NT2/D1 (cell line): Measurements from ENCODE around the gene DNM3.

Source experiments
- DNase-seq: peaks from one replicate; pipeline ENCODE4 v3.0.0-alpha.2; 2011; ENCODE audit warnings: low read depth, low spot score
- H3K27me3 ChIP-seq: 2 replicates; pipeline ENCODE4 v1.6.0; 2011; ENCODE audit warnings: mild to moderate bottlenecking; ENCODE audit not compliant: insufficient read length, insufficient read depth
- H3K36me3 ChIP-seq: 2 replicates; pipeline ENCODE4 v1.6.1; 2011; ENCODE audit warnings: mild to moderate bottlenecking, low read length, mixed read lengths; ENCODE audit not compliant: insufficient read depth, insufficient read length
- H3K4me1 ChIP-seq: 2 replicates; pipeline ENCODE4 v1.5.1; 2011; ENCODE audit not compliant: insufficient read depth, insufficient read length
- H3K4me3 ChIP-seq: 2 replicates; pipeline ENCODE4 v1.5.1; 2011; ENCODE audit warnings: low read depth; ENCODE audit not compliant: insufficient read length
- H3K9ac ChIP-seq: 2 replicates; pipeline ENCODE4 v1.6.0; 2011; ENCODE audit warnings: low read depth; ENCODE audit not compliant: insufficient read length
- H3K9me3 ChIP-seq: 2 replicates; pipeline ENCODE4 v1.5.1; 2011; ENCODE audit warnings: mild to moderate bottlenecking, low read length; ENCODE audit not compliant: insufficient read depth
- SUZ12 ChIP-seq: IDR thresholded peaks from 2 replicates; pipeline ENCODE4 v1.6.1; 2011; ENCODE audit not compliant: insufficient read length, insufficient read depth; ENCODE audit errors: extremely low read depth
- YY1 ChIP-seq: IDR thresholded peaks from 2 replicates; pipeline ENCODE4 v1.6.1; 2011; ENCODE audit not compliant: insufficient read length, insufficient read depth
- ZNF274 ChIP-seq: IDR thresholded peaks from 2 replicates; pipeline ENCODE4 v1.6.1; 2011; ENCODE audit warnings: mild to moderate bottlenecking, low read depth, low read length

Gene DNM3

DNA sequence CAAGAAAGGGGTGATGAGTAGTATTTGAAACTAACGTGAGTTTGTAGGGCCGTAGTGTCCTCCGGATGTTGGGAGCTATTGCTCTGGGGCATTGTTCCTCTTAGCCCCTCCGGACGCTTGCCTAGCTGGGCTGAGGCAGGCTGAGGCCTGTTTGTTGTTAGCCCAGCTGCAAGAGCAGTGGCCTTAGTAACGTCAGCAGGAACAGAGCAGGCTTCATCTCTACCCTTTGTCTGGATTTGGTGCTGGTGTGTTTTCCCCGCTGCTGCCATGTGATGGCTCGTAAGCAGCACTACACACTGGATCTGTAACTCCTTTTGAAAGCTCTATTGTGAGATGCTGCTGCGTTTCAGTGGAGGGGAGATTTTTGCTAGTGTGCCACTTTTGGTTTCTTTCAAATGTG lies 57.6 kb downstream of the DNM3 start:
- no peaks in the 10 kb centered on the region for H3K36me3 ChIP-seq
- TF ChIP-seq YY1: no peak
- no peak for TF ChIP-seq SUZ12
- no peak for TF ChIP-seq ZNF274
- no peaks in the 10 kb centered on the region for H3K9me3 ChIP-seq
- H3K27me3 ChIP-seq: no peaks in the 10 kb centered on the region
- H3K4me1 ChIP-seq: no peaks in the 10 kb centered on the region
- peak; percentile 38 for DNase-seq
- H3K4me3 ChIP-seq: no peak overlapping the region
- no peak overlapping the region for H3K9ac ChIP-seq

DNA sequence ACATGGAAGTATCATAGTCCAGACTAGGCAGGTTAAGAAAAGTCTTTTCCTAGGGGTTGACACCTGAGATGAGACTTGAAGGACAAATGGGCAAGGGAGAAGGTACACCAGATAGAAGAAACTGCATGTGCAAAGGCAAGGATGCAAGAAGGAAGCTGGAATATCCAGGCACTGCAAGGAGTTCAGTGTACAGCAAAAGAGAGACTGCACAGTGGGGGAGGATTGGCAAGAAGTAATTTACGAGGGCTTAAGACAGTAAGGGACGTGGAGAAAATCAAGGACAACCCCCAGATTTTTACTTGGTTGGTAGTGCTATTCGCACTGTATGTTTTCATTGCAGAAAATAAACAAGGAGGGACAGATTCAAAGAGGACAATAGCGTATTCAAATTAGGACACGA lies 58.5 kb downstream of the DNM3 start:
- no peaks in the 10 kb centered on the region for H3K9me3 ChIP-seq
- no peak overlapping the region for H3K9ac ChIP-seq
- no peaks in the 10 kb centered on the region for H3K4me1 ChIP-seq
- no peaks in the 10 kb centered on the region for H3K36me3 ChIP-seq
- no peak for TF ChIP-seq ZNF274
- no peak for TF ChIP-seq YY1
- TF ChIP-seq SUZ12: no peak
- DNase-seq: no peak
- no peak overlapping the region for H3K4me3 ChIP-seq
- no peaks in the 10 kb centered on the region for H3K27me3 ChIP-seq

- H3K9me3 ChIP-seq: no peaks in the 10 kb centered on the region
Observed at GRCh38 chr1:171901245-171901644, 59.9 kb downstream of the DNM3 start.

DNA sequence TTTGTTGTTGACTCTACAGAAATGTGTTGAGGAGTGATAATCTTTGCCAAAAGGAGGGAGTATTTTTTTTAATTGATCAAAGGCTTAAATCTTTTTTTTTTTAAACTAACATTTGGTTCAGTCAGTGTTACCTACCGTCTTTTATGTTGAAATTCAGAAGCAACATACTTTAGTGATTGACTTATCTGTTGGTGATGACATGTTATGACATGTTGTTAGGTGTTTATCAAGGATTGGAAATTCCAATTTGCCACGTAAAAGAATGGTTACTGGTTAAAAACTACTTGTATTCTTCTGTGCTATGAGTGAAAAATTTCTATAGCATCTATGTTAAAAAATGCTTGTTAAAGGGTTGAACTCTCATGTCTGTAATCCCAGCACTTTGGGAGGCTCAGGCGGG lies 61.2 kb downstream of the DNM3 start:
- H3K4me3 ChIP-seq: no peak overlapping the region
- H3K9me3 ChIP-seq: no peaks in the 10 kb centered on the region
- no peak overlapping the region for H3K9ac ChIP-seq
- H3K27me3 ChIP-seq: no peaks in the 10 kb centered on the region
- no peaks in the 10 kb centered on the region for H3K36me3 ChIP-seq
- H3K4me1 ChIP-seq: no peaks in the 10 kb centered on the region
- TF ChIP-seq YY1 (no peak), ZNF274 (no peak), SUZ12 (no peak)
- no peak for DNase-seq

More at GRCh38 chr1:171901245-171901644, 59.9 kb downstream of the DNM3 start:
- no peaks in the 10 kb centered on the region for H3K27me3 ChIP-seq
- DNase-seq: no peak
- no peaks in the 10 kb centered on the region for H3K4me1 ChIP-seq
- H3K4me3 ChIP-seq: no peak overlapping the region
- TF ChIP-seq SUZ12: no peak
- no peak for TF ChIP-seq YY1
- no peak for TF ChIP-seq ZNF274
- no peak overlapping the region for H3K9ac ChIP-seq
- H3K36me3 ChIP-seq: no peaks in the 10 kb centered on the region

- Histone ChIP-seq H3K27me3 (no peaks in the 10 kb centered on the region), H3K4me3 (no peak overlapping the region), H3K4me1 (no peaks in the 10 kb centered on the region), H3K9ac (no peak overlapping the region), H3K36me3 (no peaks in the 10 kb centered on the region), H3K9me3 (no peaks in the 10 kb centered on the region)
- no peak for TF ChIP-seq SUZ12
- no peak for TF ChIP-seq YY1
- TF ChIP-seq ZNF274: no peak
- no peak for DNase-seq
Observed at GRCh38 chr1:171904778-171905450, 63.6 kb downstream of the DNM3 start.

- no peaks in the 10 kb centered on the region for H3K9me3 ChIP-seq
- no peak overlapping the region for H3K4me3 ChIP-seq
- H3K36me3 ChIP-seq: no peaks in the 10 kb centered on the region
- DNase-seq: peak; percentile 74
- no peaks in the 10 kb centered on the region for H3K27me3 ChIP-seq
- H3K9ac ChIP-seq: no peak overlapping the region
- H3K4me1 ChIP-seq: no peaks in the 10 kb centered on the region
- no peak for TF ChIP-seq SUZ12
- TF ChIP-seq ZNF274: no peak
- no peak for TF ChIP-seq YY1
Observed at GRCh38 chr1:171909711-171910110, 68.4 kb downstream of the DNM3 start.

GRCh38 chr1:171910786-171911185 lies 69.5 kb downstream of the DNM3 start:
- no peaks in the 10 kb centered on the region for H3K36me3 ChIP-seq
- TF ChIP-seq SUZ12: no peak
- no peak for TF ChIP-seq YY1
- TF ChIP-seq ZNF274: no peak

More at GRCh38 chr1:171910786-171911185, 69.5 kb downstream of the DNM3 start:
- Histone ChIP-seq H3K9ac (no peak overlapping the region), H3K4me3 (no peak overlapping the region), H3K27me3 (no peaks in the 10 kb centered on the region), H3K4me1 (no peaks in the 10 kb centered on the region), H3K9me3 (no peaks in the 10 kb centered on the region)
- DNase-seq: peak; percentile 9
